ENCODE measurements around the gene TUBB2A. TPM values are rescaled to one million over a fixed set of nuclear protein-coding genes. Genes with fewer than 3 reads are reported as not detected.
"Not testable (repeated sequence)": the region's sequence is repeated elsewhere in the genome, so short reads cannot be mapped to it uniquely, and the experiment has no call there.

Gene TUBB2A
- total RNA-seq, 1 donor from 2014 or later: 223 TPM

DNA sequence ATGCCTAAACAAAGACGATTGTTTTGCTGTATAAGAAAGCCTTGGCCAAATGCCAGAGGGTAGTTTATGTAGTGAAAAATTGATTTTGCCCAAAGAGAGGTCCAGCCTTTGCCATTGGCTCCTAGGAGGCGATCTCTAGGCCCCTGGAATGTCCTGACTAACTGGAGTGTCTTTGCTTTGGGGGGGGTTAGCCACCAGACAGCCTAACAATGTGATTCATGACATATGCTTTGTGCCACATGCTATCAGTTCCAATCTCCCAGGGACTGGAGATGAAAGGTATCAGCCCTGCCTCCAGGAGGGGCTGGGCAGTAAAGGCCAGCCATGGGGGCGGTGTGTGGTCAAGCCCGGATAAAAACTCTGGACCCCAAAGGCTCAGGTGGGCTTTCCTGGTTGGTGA, 32.7 kb upstream of the TUBB2A start:
- no peaks in the 10 kb centered on the region for H3K4me1 Mint-ChIP-seq (ENCODE audit: low read depth)
- H3K9me3 Mint-ChIP-seq (ENCODE audit: low read depth): peaks cover 2% of the 10 kb centered on the region
- no peak overlapping the region for H3K4me3 Mint-ChIP-seq (ENCODE audit: unreplicated experiment)
- TF ChIP-seq, protein P1, sequence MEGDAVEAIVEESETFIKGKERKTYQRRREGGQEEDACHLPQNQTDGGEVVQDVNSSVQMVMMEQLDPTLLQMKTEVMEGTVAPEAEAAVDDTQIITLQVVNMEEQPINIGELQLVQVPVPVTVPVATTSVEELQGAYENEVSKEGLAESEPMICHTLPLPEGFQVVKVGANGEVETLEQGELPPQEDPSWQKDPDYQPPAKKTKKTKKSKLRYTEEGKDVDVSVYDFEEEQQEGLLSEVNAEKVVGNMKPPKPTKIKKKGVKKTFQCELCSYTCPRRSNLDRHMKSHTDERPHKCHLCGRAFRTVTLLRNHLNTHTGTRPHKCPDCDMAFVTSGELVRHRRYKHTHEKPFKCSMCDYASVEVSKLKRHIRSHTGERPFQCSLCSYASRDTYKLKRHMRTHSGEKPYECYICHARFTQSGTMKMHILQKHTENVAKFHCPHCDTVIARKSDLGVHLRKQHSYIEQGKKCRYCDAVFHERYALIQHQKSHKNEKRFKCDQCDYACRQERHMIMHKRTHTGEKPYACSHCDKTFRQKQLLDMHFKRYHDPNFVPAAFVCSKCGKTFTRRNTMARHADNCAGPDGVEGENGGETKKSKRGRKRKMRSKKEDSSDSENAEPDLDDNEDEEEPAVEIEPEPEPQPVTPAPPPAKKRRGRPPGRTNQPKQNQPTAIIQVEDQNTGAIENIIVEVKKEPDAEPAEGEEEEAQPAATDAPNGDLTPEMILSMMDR (IDR thresholded peaks at IDR 0.05): no peak
- H3K27ac Mint-ChIP-seq (ENCODE audit: unreplicated experiment): no peak overlapping the region
- DNase-seq (ENCODE audit: low spot score): no peak
- H3K27me3 Mint-ChIP-seq (ENCODE audit: low read depth): no peaks in the 10 kb centered on the region
- H3K36me3 Mint-ChIP-seq (ENCODE audit: low read depth): no peaks in the 10 kb centered on the region

DNA sequence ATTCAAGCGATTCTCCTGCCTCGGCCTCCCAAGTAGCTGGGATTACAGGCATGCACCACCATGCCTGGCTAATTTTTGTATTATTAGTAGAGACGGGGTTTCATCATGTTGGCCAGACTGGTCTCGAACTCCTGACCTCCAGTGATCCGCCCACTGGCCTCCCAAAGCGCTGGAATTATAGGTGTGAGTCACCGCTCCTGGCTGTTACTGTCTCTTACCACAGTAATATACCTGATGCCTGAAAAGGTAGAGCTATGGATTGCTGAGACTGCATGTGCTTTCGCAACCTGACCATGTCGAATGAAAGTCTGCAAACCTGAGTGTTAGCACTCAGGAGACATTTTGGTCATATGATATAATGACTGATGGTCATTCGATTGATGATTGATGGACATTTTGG, 31.8 kb upstream of the TUBB2A start:
- not testable (repeated sequence) for H3K27me3 Mint-ChIP-seq (ENCODE audit: low read depth); H3K27ac Mint-ChIP-seq (ENCODE audit: unreplicated experiment); H3K4me1 Mint-ChIP-seq (ENCODE audit: low read depth); H3K4me3 Mint-ChIP-seq (ENCODE audit: unreplicated experiment); H3K9me3 Mint-ChIP-seq (ENCODE audit: low read depth); DNase-seq (ENCODE audit: low spot score); H3K36me3 Mint-ChIP-seq (ENCODE audit: low read depth)

DNA sequence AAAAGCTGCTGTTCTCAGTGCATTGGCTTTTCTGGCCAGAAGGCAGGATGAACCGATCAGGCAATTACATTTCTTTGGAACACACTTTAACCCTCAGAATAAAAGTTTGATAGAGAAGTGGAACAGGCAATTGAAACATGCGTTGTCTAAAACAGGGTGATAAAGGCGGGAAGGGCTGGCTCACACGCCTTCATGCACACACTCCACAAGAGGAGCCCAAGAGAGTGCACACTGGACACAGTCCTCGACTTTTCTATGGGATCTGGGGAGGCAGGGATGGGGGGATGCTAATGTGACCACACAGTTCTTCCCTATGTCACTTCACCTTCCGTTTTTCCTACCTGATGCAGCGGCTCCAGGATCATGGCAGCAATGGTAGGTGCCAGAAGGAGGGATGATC, 30.9 kb upstream of the TUBB2A start:
- Mint-ChIP-seq H3K36me3 (ENCODE audit: low read depth) (no peaks in the 10 kb centered on the region), H3K27ac (ENCODE audit: unreplicated experiment) (no peak overlapping the region), H3K9me3 (ENCODE audit: low read depth) (peaks cover 2% of the 10 kb centered on the region), H3K27me3 (ENCODE audit: low read depth) (no peaks in the 10 kb centered on the region), H3K4me3 (ENCODE audit: unreplicated experiment) (no peak overlapping the region), H3K4me1 (ENCODE audit: low read depth) (no peaks in the 10 kb centered on the region)
- TF ChIP-seq, protein P1 (IDR thresholded peaks at IDR 0.05): no peak
- DNase-seq (ENCODE audit: low spot score): no peak

- Mint-ChIP-seq H3K4me1 (ENCODE audit: low read depth) (peaks cover 3% of the 10 kb centered on the region), H3K36me3 (ENCODE audit: low read depth) (no peaks in the 10 kb centered on the region), H3K4me3 (ENCODE audit: unreplicated experiment) (no peak overlapping the region), H3K27me3 (ENCODE audit: low read depth) (no peaks in the 10 kb centered on the region), H3K27ac (ENCODE audit: unreplicated experiment) (no peak overlapping the region), H3K9me3 (ENCODE audit: low read depth) (peaks cover 2% of the 10 kb centered on the region)
- no peak for DNase-seq (ENCODE audit: low spot score)
- TF ChIP-seq, protein P1 (IDR thresholded peaks at IDR 0.05): no peak
These were observed 29.6 kb upstream of the TUBB2A start for GRCh38 chr6:3186974-3187382.

DNA sequence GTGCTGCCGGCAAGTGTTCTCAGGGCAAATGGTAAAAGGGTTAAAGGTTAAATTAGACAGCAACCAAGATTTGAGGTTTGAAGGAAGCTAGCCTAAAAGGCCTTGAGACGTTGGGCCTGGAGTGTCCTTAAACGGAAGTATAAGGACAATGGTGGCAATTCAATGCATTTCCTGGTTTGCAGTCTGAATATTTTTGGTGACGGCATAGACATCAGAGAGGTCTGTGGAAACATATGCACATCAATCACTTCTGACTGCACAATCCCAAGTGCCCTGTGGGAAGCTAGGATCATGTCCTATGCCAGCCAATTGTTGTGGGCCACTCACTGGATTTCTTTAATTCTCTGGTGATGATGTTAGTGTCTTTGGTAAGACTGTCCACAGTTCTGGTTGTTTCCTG, 25.7 kb upstream of the TUBB2A start:
- TF ChIP-seq, protein P1 (IDR thresholded peaks at IDR 0.05): no peak
- no peak overlapping the region for H3K4me3 Mint-ChIP-seq (ENCODE audit: unreplicated experiment)
- peaks cover 3% of the 10 kb centered on the region for H3K4me1 Mint-ChIP-seq (ENCODE audit: low read depth)
- H3K36me3 Mint-ChIP-seq (ENCODE audit: low read depth): no peaks in the 10 kb centered on the region
- H3K27ac Mint-ChIP-seq (ENCODE audit: unreplicated experiment): no peak overlapping the region
- no peak for DNase-seq (ENCODE audit: low spot score)
- no peaks in the 10 kb centered on the region for H3K9me3 Mint-ChIP-seq (ENCODE audit: low read depth)
- H3K27me3 Mint-ChIP-seq (ENCODE audit: low read depth): no peaks in the 10 kb centered on the region

- H3K4me1 Mint-ChIP-seq (ENCODE audit: low read depth): peaks cover 8% of the 10 kb centered on the region
- no peak overlapping the region for H3K27ac Mint-ChIP-seq (ENCODE audit: unreplicated experiment)
- no peaks in the 10 kb centered on the region for H3K9me3 Mint-ChIP-seq (ENCODE audit: low read depth)
- TF ChIP-seq, protein P1 (IDR thresholded peaks at IDR 0.05): no peak
- no peaks in the 10 kb centered on the region for H3K27me3 Mint-ChIP-seq (ENCODE audit: low read depth)
- DNase-seq (ENCODE audit: low spot score): no peak
- no peaks in the 10 kb centered on the region for H3K36me3 Mint-ChIP-seq (ENCODE audit: low read depth)
- H3K4me3 Mint-ChIP-seq (ENCODE audit: unreplicated experiment): no peak overlapping the region
These were observed 23.8 kb upstream of the TUBB2A start for GRCh38 chr6:3181105-3181504.

GRCh38 chr6:3179945-3180344, 22.6 kb upstream of the TUBB2A start:
- not testable (repeated sequence) for H3K27me3 Mint-ChIP-seq (ENCODE audit: low read depth); H3K4me1 Mint-ChIP-seq (ENCODE audit: low read depth); H3K27ac Mint-ChIP-seq (ENCODE audit: unreplicated experiment); DNase-seq (ENCODE audit: low spot score); H3K36me3 Mint-ChIP-seq (ENCODE audit: low read depth); H3K9me3 Mint-ChIP-seq (ENCODE audit: low read depth)
- peak overlapping the region; percentile 77 for H3K4me3 Mint-ChIP-seq (ENCODE audit: unreplicated experiment)

DNA sequence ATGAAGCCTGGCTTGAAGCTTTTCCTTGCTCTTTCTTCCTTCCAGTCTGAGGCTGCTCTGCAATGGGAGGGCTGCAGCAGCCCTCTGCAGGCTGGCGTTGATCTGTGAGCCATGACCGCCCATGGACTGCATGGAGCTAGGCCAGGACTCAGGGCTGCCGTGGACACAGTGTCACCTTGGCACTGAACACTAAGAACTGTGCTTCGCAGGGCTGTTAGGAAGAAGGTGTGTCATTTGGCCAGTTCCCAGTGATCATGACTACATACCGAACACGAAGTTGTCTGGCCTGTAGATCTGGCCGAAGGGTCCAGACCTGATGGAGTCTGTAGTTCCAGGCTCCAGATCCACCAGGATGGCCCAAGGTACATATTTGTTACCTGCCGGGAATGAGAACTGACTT, 21.3 kb upstream of the TUBB2A start:
- not testable (repeated sequence) for H3K27me3 Mint-ChIP-seq (ENCODE audit: low read depth); DNase-seq (ENCODE audit: low spot score); H3K9me3 Mint-ChIP-seq (ENCODE audit: low read depth); H3K27ac Mint-ChIP-seq (ENCODE audit: unreplicated experiment); H3K4me3 Mint-ChIP-seq (ENCODE audit: unreplicated experiment); H3K36me3 Mint-ChIP-seq (ENCODE audit: low read depth); H3K4me1 Mint-ChIP-seq (ENCODE audit: low read depth)
